Stimulated activated CD4-positive, alpha-beta T cell treated with anti-CD3 and anti-CD28 coated beads, Interleukin-1b, Interleukin-23, amount 100 ng/mL, for 1 hour (primary cell): Measurements from ENCODE around the gene KIF1A.

Source experiments
- DNase-seq, 2 donors: peaks; one replicate each; pipeline ENCODE4 v3.0.0-alpha.2; 2020; ENCODE audit warnings: low read depth in 2 of 2

KIF1A gene

GRCh38 chr2:240819858-240820606 is at the start of gene KIF1A:
Gene KIF1A (minus strand): TSS chr2:240820219. CDS start chr2:240797752, 22,467 bp downstream.
- no peak for DNase-seq

DNA sequence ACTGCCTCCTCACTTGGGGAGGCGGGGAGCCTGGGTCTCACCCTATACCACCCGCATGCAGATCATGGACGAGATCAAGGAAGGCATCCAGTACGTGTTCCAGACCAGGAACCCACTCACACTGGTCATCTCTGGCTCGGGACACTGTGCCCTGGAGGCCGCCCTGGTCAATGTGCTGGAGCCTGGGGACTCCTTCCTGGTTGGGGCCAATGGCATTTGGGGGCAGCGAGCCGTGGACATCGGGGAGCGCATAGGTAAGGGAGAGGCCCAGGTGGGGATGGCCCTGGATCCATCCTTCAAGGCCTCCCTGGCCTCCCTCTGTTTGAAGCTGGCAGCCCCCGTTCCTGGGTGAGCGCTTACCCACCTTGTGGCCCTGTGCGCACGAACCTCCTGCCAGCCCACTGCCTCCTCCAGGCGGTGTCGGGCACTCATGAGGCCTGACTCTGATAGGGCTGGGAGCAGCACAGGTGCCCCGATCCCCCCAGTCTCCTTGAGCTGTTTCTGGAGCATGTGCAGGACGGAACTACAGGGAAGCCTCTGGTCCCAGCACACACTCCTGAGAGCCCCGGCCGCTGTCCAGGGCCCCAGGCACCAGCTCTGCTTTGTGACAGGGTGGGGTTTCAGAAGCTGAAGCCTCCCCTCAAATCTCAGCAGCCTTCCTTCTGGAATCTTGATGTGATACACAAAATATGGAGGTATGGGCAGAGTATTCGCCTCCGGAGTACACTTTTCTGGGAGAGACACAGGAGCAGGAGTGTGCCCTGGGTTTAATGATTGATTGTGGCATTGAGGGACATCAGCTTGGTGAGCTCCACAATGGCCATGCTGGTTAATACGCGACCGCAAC is 49.3 kb upstream of the KIF1A start:
- no peak for DNase-seq

DNA sequence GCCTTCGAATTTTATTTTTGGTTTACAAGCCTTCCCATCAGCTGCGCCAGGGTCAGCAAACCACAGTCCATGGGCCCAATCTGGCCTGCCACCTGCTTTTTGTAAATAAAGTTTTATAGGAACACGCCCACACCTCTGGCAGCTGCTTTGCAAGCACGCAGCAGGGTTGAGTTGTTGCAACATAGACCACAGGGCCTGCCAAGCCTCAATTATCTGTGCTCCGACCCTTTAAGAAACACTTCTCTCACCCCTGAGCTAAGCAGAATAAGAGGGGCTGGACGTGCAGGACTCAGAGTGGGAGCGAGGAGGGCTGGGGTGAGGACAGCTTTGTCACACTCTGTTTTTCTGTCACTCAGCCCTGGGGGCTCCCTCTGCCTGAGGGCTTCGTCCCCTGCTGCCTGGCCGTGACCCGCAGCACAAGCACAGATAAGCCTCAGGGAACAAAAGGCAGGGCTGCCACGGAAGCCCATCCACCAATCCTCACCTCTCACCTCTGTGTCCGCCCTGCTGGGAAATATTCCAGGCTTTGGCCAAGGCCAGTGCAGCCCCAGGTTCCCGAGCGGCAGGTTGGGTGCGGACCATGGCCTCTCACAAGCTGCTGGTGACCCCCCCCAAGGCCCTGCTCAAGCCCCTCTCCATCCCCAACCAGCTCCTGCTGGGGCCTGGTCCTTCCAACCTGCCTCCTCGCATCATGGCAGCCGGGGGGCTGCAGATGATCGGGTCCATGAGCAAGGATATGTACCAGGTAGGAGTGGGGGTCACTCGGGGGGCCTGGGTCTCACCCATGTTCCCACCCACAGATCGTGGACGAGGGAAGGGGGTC is 48.5 kb upstream of the KIF1A start, which contains the start of gene AGXT:
Gene AGXT (plus strand): TSS at position 539 of the 823 bp plus-strand sequence. CDS start 42 bp downstream, at position 581.
- DNase-seq = no peak

- no peak for DNase-seq
These were observed 45.4 kb upstream of the KIF1A start for GRCh38 chr2:240865391-240865790.

GRCh38 chr2:240864475-240864874 is 44.5 kb upstream of the KIF1A start:
- no peak for DNase-seq

DNA sequence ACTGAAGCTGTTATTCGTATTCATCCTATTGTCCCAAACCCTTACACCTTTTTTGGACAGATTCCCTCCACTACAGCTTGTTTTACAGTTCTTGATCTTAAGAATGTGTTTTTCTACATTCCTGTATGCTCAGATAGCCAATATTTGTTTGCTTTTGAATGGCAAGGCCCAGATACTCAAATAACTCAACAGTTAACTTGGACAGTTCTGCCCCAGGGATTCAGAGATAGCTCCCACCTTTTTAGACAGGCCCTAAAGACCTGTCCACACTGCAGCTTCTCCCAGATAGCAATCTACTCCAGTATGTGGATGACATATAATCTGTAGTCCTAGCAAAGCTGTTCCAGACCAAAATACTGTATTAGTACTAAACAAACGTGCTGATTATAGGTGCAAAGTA is 41.5 kb upstream of the KIF1A start:
- no peak for DNase-seq

GRCh38 chr2:240858871-240859270 is 38.9 kb upstream of the KIF1A start:
- no peak for DNase-seq

DNA sequence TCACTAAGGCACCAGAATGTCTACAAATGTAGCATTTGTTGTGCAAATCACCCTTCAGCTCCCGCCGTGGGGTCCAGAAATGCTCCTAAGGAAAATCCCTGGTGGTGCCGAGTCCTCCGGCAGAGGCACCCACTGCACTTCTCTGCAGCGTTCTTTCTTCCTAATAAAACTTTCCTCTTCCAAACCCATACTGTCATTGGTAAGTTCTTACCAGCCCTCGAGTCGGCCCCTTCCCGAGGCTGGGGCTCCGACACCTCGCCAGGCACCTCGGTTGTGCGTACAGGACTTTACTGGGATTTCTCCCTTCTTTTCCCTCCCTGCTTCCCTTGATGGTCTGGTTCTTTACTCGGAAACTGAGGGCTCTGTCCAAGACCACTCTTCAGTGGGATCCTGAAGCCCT is 38.3 kb upstream of the KIF1A start:
- no peak for DNase-seq

DNA sequence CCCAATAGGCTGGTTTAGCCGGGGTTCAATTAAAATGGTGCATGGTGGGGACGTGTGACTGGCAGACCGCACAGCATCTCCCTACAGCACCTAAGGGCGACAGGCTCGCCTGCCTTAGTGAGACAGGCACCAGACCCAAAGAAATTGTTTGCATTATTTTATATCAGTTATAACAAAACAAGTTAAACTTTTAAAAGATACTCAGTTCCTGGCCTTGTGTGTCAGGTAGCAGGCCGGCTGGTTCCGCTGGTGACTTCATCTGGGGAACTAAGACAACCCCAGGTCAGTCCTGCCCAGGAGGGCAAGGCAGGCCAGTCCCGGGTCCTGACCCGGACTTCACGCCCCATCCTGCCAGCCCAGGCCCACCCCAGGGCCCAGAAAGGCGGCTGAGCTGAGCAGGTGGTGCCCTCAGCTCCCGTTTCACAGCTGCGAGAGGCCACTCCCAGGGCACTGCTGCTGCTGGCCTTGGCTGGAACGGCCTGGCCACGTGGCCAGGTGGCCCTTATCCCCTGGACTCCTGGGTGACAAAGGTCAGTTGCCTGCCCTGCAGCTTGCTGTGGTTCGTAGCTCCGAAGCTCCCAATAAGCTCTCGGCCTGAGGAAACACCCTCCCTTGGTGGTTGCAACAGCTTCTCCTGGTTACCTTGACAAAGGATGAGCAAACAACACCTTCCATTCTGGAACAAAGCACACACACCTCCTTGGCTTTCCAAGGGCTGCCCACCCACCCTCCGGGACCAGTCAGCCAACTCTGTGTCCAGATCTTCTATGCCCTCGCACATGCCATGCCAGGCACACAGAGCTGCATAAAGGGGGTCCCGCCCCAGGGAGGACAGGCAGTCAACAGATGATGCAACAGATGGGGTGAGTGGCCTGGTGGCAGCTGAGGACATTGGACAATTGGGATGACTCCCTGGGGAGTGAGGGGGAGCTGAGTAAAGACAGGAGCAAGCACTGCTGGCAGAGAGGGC is 37.3 kb upstream of the KIF1A start:
- DNase-seq = no peak

GRCh38 chr2:240856151-240856980 is 36.3 kb upstream of the KIF1A start:
- DNase-seq = no peak

GRCh38 chr2:240855670-240856069 is 35.7 kb upstream of the KIF1A start:
- no peak for DNase-seq

- no peak for DNase-seq
These were observed 32.8 kb upstream of the KIF1A start for GRCh38 chr2:240852671-240853314.

DNA sequence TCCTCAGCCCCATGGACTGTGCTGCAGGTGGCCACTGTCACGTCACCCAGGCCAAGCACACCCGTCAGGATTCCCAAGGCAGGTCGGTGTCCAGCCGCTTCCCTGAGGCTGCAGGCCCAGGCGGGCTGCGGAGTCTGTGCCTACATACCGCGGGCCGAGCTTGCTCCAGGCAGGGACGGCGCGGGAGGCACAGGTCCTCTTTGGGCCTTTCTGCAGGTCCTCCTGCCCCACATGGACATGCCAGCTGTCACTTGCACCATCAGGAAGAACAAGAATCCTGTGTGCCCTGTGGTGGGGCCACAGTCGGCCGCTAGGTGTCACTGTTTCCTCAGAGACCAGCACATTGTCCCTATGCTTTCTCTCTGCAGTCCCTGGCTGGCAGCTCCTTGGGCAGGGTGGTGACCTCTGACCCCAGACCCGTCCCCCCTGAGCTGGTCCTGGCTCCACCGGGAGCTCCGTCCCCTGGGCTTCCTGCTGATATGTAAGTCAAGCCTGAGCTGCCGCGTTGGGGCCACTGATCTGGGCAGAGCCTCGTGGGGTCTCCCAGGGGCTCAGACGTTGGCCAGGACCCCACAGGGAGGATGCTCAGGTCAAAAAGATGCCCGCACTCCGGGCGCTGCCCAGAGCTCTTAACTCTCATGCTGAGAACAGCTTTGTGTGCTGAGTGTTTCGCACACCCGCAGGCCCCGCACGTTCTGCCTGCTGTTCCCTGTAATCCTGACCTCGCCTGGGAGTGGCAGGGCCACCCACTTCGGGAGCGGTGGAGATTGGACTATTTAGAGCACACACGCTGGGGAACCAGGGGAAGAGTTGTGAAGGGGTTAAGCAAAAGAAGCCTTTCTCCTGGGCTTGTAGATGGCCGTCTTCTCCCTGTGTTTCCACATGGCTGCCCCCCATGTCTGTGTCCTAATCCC is 31.3 kb upstream of the KIF1A start:
- peak; percentile 64 to 74 for DNase-seq

DNA sequence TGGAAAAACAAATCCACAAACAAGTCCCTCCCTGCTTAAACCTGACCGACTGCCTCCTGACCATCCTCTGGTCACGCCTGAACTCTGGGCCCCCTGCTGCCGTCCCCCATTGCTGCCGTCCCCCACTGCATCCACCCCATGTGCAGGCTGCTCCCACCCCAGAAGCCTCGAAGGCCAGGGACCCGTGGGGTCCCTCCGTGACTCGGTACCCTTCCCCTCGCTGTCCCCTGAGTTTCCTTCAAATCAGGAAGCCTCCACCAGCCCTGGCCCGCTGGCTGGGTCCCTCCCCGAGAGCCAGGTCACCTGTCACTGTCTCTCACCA is 30.7 kb upstream of the KIF1A start:
- DNase-seq = no peak

DNA sequence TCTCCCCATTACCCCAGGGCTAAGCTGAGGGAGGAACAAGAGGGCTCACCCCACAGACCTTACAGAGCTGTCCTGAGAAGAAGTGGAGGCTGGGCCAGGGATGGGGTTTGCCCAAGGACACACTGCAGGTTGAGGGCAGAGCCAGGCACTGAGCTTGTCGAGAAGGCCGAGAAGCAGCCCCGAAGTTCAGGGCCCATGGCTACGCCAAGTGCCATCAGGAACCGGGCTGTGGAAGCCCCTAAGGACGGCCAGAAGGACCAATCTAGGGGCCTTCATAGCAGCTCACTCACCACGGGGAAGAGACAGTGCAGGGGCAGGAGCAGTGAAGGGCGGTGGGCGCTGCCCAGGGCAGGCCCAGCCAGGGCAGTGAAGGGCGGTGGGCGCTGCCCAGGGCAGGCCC is 30.0 kb upstream of the KIF1A start:
- DNase-seq = no peak

DNA sequence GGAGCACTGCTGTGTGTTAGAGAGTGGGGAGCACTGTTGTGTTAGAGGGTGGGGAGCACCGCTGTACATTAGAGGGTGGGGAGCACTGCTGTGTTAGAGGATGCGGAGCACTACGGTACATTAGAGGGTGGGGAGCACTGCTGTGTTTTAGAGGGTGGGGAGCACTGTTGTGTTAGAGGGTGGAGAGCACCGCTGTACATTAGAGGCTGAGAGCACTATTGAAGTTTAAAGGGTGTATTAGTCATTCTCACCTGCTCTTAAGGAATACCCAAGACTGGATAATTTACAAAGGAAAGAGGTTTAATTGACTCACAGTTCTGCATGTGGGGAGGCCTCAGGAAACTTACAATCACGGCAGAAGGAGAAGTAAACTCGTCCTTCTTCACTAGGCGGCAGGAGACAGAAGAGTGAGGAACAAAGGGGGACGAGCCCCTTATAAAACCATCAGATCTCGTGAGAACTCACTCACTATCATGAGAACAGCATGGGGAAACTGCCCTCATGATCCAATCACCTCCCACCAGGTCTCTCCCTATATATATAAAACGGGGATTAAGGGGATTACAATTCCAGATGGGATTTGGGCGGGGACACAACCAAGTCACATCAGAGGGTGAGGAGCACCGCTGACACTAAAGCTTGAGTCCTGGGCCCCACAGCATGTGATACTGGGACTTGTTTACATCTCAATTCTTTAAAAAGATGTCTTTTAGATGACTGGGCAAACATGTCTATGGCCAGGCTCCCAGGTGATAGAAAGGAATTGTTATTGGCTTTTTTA is 29.1 kb upstream of the KIF1A start:
- DNase-seq = no peak

GRCh38 chr2:240847817-240848216 is 27.8 kb upstream of the KIF1A start:
- DNase-seq = no peak
